K562 (cell line): ENCODE measurements around the gene GRID2IP. TPM values are rescaled to one million over a fixed set of nuclear protein-coding genes. Genes with fewer than 3 reads are reported as not detected.

Experiments used
- ATAC-seq: fragments of 200-7000 bp; cut with Tn5 transposase; 3 replicates; pipeline ENCODE4 v1.9.1; 2020; ENCODE audit warnings: moderate library complexity
- BruUV-seq: library from RNA; stranded (reverse); fragments of 400-500 nt; replicated peaks from 2 replicates; lab custom pipeline; 2021; lab: Mats Ljungman, UMichigan
- CTCF ChIA-PET: fragments of 300-600 bp; formaldehyde crosslinking; extraction: SDS; loops from one replicate; lab custom pipeline; 2021; ENCODE audit warnings: low intra/inter-chr PET ratio; lab: Yijun Ruan, JAX
- POLR2A ChIA-PET: fragments of 300-600, 350-650 bp; sonication (Branson Sonifier 250); formaldehyde crosslinking; extraction: SDS; loops from one replicate; lab custom pipeline; 2021; ENCODE audit warnings: antibody characterized with exemption, inconsistent platforms; lab: Yijun Ruan, JAX
- DNase-seq, 4 experiments: peaks; one replicate each; pipeline versions ENCODE4 v3.0.0 to v3.0.0-alpha.2; 2011 to 2018; ENCODE audit warnings: low spot score in 3 of 4, mixed read lengths in 3 of 4; ENCODE audit errors: extremely low read depth in 1 of 4
- FAIRE-seq: peaks from 2 replicates; lab custom pipeline; 2011; peaks lifted over from hg19 to GRCh38; lab: Jason Lieb, UNC
- H2AFZ ChIP-seq: 2 replicates; pipeline ENCODE4 v1.6.0; 2011; ENCODE audit warnings: low read depth, low read length, control low read depth, inconsistent platforms
- H3K27ac ChIP-seq: fragments of 200-600 bp; 3 replicates; pipeline ENCODE4 v1.8.0; 2011; ENCODE audit warnings: low read depth, mild to moderate bottlenecking, control low read depth, inconsistent platforms, low read length, moderate library complexity, mixed read lengths; ENCODE audit errors: extremely low read depth
- H3K27me3 ChIP-seq, 2 experiments: fragments of 300-600 bp in 1 of 2; 2 replicates in 1 of 2; 3 replicates in 1 of 2; pipeline versions ENCODE4 v1.6.0 to v1.8.0; 2011; ENCODE audit warnings: inconsistent platforms in 2 of 2, low read length in 2 of 2, mild to moderate bottlenecking in 1 of 2, mixed read lengths in 1 of 2, moderate library complexity in 1 of 2; ENCODE audit not compliant: control insufficient read depth in 2 of 2, insufficient read depth in 2 of 2
- H3K36me3 ChIP-seq: fragments of 300-600 bp; 3 replicates; pipeline ENCODE4 v1.8.0; 2011; ENCODE audit warnings: mild to moderate bottlenecking, low read length, inconsistent platforms; ENCODE audit not compliant: control insufficient read depth, insufficient read depth
- H3K4me1 ChIP-seq, 2 experiments: fragments of 200-600 bp in 1 of 2; replicated peaks in 1 of 2; 2 replicates in 1 of 2; 3 replicates in 1 of 2; pipeline versions ENCODE4 v1.5.1 to v1.8.0; 2011; ENCODE audit warnings: inconsistent platforms in 2 of 2, low read length in 2 of 2, mild to moderate bottlenecking in 1 of 2, mixed read lengths in 1 of 2, moderate library complexity in 1 of 2; ENCODE audit not compliant: control insufficient read depth in 2 of 2, insufficient read depth in 2 of 2
- H3K4me2 ChIP-seq: 2 replicates; pipeline ENCODE4 v1.6.1; 2011; ENCODE audit warnings: low read length, control low read depth, inconsistent platforms, mixed read lengths; ENCODE audit not compliant: insufficient read depth
- H3K4me3 ChIP-seq: fragments of 200-600 bp; sonication (generic), shearing (Covaris generic); 2 replicates; pipeline ENCODE4 v1.5.1; 2016; ENCODE audit warnings: control low read depth, inconsistent platforms
- H3K79me2 ChIP-seq: fragments of 200-600 bp; 3 replicates; pipeline ENCODE4 v1.8.0; 2011; ENCODE audit warnings: low read length, inconsistent platforms; ENCODE audit not compliant: control insufficient read depth, insufficient read depth
- H3K9ac ChIP-seq, 2 experiments: 2 replicates each; pipeline versions ENCODE4 v1.6.0 to v1.6.1; 2011; ENCODE audit warnings: low read depth in 2 of 2, low read length in 2 of 2, control low read depth in 1 of 2, inconsistent platforms in 1 of 2, mild to moderate bottlenecking in 1 of 2, mixed read lengths in 1 of 2; ENCODE audit not compliant: insufficient read depth in 1 of 2
- H3K9me1 ChIP-seq: one replicate; pipeline ENCODE4 v1.6.0; 2011; ENCODE audit warnings: inconsistent platforms, mild to moderate bottlenecking, low read length, moderate library complexity; ENCODE audit not compliant: control insufficient read depth, insufficient read depth
- H3K9me3 ChIP-seq: replicated peaks from 2 replicates; pipeline ENCODE4 v1.5.1; 2011; ENCODE audit warnings: low read depth, low read length, inconsistent platforms; ENCODE audit not compliant: control insufficient read depth, insufficient read depth
- H4K20me1 ChIP-seq: replicated peaks from 2 replicates; pipeline ENCODE4 v1.6.1; 2011; ENCODE audit warnings: low read length, inconsistent platforms, mixed read lengths; ENCODE audit not compliant: control insufficient read depth, insufficient read depth
- E4F1 ChIP-seq: fragments of 250-450 bp; sonication (Bioruptor Pico); IDR thresholded peaks from 2 replicates; pipeline ENCODE4 v1.5.0; 2021; ENCODE audit warnings: mild to moderate bottlenecking, borderline replicate concordance
- EZH2 ChIP-seq: IDR thresholded peaks from 2 replicates; pipeline ENCODE4 v1.6.1; 2012; ENCODE audit warnings: low read depth, mild to moderate bottlenecking, inconsistent platforms, low read length, borderline replicate concordance
- FOXK2 ChIP-seq, 2 experiments: fragments of 450-650 bp; IDR thresholded peaks in 1 of 2; conservative IDR thresholded peaks in 1 of 2; 2 replicates each; pipeline ENCODE4 v1.6.1; 2016; ENCODE audit warnings: low read depth in 2 of 2, mild to moderate bottlenecking in 1 of 2
- HNRNPH1 ChIP-seq: fragments of 200-400 bp; formaldehyde crosslinking; optimal IDR thresholded peaks from 2 replicates; pipeline ENCODE3; 2017; ENCODE audit warnings: low read depth, mild to moderate bottlenecking, low read length, moderate library complexity
- POLR3G ChIP-seq: IDR thresholded peaks from 2 replicates; pipeline ENCODE4 v1.6.1; 2011; ENCODE audit not compliant: insufficient read length, insufficient replicate concordance; ENCODE audit errors: extremely low read depth
- RBBP5 ChIP-seq: fragments of 200-600 bp; sonication (generic); IDR thresholded peaks from 2 replicates; pipeline ENCODE4 v1.6.1; 2012; ENCODE audit warnings: borderline replicate concordance, mild to moderate bottlenecking, low read length, control low read depth, inconsistent platforms; ENCODE audit not compliant: insufficient read depth, poor library complexity, severe bottlenecking
- SRSF3 ChIP-seq: fragments of 200-400 bp; formaldehyde crosslinking; IDR thresholded peaks from 2 replicates; pipeline ENCODE4 v1.6.1; 2016; ENCODE audit warnings: mild to moderate bottlenecking, low read length, moderate library complexity; ENCODE audit not compliant: insufficient read depth
- U2AF2 ChIP-seq: fragments of 200-400 bp; formaldehyde crosslinking; optimal IDR thresholded peaks from 2 replicates; pipeline ENCODE3; 2017; ENCODE audit warnings: low read depth, mild to moderate bottlenecking, low read length
- ZFPM2 ChIP-seq: fragments of 250-450 bp; sonication (Bioruptor Pico); IDR thresholded peaks from 2 replicates; pipeline ENCODE4 v1.5.1; 2022; ENCODE audit warnings: mild to moderate bottlenecking
- ZNF445 ChIP-seq: fragments of 250-450 bp; sonication (Bioruptor Pico); IDR thresholded peaks from 2 replicates; pipeline ENCODE4 v1.4.0; 2020; ENCODE audit warnings: low read depth, mild to moderate bottlenecking, moderate library complexity
- WGBS: fragments of 100-300 bp; shearing (Covaris generic); methylation state at CpG from one replicate; pipeline ENCODE4 v1.1.6; 2016; ENCODE audit warnings: low coverage, mixed read lengths; ENCODE audit not compliant: insufficient coverage; ENCODE audit errors: missing lambda C conversion rate; 5-methylcytosine and 5-hydroxymethylcytosine counted together
- in situ Hi-C: fragments of 300-500 bp; cut with MboI; formaldehyde crosslinking; loops from 4 replicates; pipeline ENCODE4 v1.15.0; 2018; ENCODE audit warnings: inconsistent platforms, mixed read lengths
- intact Hi-C: fragments of 100-400 bp; cut with micrococcal nuclease; formaldehyde crosslinking; loops from 2 replicates; pipeline ENCODE4 v1.14.2; 2022
- polyA plus RNA-seq, 8 experiments: library from polyadenylated mRNA; depleted of rRNA in 4 of 8; stranded (reverse) in 5 of 8; unstranded in 3 of 8; fragments of >200 nt; fragmentation: Nextera tagmentation in 2 of 8; fragmentation: Illumina TruSeq in 1 of 8; extraction: Ambion mirVana in 2 of 8; extraction: Trizol in 1 of 8; gene quantifications; 2 replicates each; pipeline versions ENCODE4 v1.2.1 to v1.2.3, GENCODE V29; 2011 to 2014; ENCODE audit warnings: inconsistent platforms in 1 of 8, missing spikeins in 1 of 8
- total RNA-seq, 7 experiments: library from RNA; depleted of rRNA in 6 of 7; stranded (reverse); fragments of >200 nt in 6 of 7; fragmentation: Illumina TruSeq in 2 of 7; extraction: Trizol in 2 of 7; gene quantifications; 2 replicates each; pipeline versions ENCODE4 v1.2.1 to v1.2.3, GENCODE V29; 2011 to 2021; ENCODE audit warnings: low replicate concordance in 1 of 7

GRID2IP gene
- total and polyA plus RNA-seq, 9 of the 15 experiments (the other 6 are each of a cell fraction or from before 2014, with no cell fraction given): not detected

DNA sequence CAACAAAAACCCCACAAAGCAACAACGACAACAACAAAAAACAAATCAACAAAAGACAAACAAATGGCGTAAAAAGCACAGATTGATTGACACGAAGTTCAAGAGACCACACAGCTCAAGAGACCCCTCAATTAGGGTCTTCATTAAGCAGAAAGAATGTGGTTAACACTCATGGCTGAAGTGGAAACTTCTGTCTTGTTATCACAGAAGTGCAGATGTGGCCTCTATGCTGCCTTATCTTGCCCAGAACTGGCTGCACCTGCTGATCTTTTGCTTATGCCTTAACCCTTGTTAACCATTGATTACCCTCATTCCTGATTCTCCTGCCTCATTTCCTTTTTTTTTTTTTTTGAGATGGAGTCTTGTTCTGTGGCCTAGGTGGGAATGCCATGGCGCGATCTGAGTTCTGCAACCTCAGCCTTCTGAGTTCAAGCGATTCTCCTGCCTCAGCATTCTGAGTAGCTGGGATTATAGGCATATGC is 100.0 kb downstream of the GRID2IP start:
- peak; percentile 93 for FAIRE-seq
- BruUV-seq: TSS peak; percentile 35
- CTCF ChIA-PET: no interaction called here
- TF ChIP-seq ZNF445 (no peak), ZFPM2 (no peak), U2AF2 (no peak), HNRNPH1 (no peak), RBBP5 (no peak), FOXK2 (conservative IDR thresholded peaks at IDR 0.05 in 1 of 2, IDR thresholded peaks at IDR 0.05 in 1 of 2; ENCODE audit: low read depth in 2 of 2) (no peak), EZH2 (no peak), E4F1 (CRISPR knock-in tag) (no peak), SRSF3 (no peak), POLR3G (no peak)

More for the DNA sequence above, 100.0 kb downstream of the GRID2IP start:
- peak; percentile 16; the same call in 2 of the 3 replicates for ATAC-seq
- no peaks in the 10 kb centered on the region for H3K36me3 ChIP-seq
- H3K27ac ChIP-seq: no peak overlapping the region
- peaks cover 20% of the 10 kb centered on the region for H3K79me2 ChIP-seq
- no peaks in the 10 kb centered on the region for H3K9me1 ChIP-seq
- intact Hi-C loops: no loop called here
- POLR2A ChIA-PET: interaction anchor here (1.1 to 1.4 kb wide), 2 partner anchors 9 to 12 kb away, joined by 4 to 6 read pairs; no protein-coding TSS in a partner anchor
- H3K9me3 ChIP-seq: no peaks in the 10 kb centered on the region
- DNase-seq: peak; percentile 51 to 84 (median 60)
- peaks cover 14 to 31% of the 10 kb centered on the region in 2 experiments; a peak in 4 of 5 replicates for H3K4me1 ChIP-seq
- no peak overlapping the region for H3K9ac ChIP-seq
- H3K4me2 ChIP-seq: peak overlapping the region; percentile 16; the same call in 1 of the 2 replicates
- 1% methylated on average over 6 of the region's 6 CpGs for WGBS
- H3K27me3 ChIP-seq: no peaks in the 10 kb centered on the region; a peak in 1 of 5 replicates
- no peaks in the 10 kb centered on the region for H4K20me1 ChIP-seq
- no peak overlapping the region for H2AFZ ChIP-seq
- in situ Hi-C loops: no loop called here
- no peak overlapping the region for H3K4me3 ChIP-seq
